ENCODE results near the gene SAV1. TPM values are rescaled to one million over a fixed set of nuclear protein-coding genes. Genes with fewer than 3 reads are reported as not detected.

The SAV1 gene
- total and polyA plus RNA-seq, 2 experiments from 2014 or later, result 74.2 to 82.8 TPM

DNA sequence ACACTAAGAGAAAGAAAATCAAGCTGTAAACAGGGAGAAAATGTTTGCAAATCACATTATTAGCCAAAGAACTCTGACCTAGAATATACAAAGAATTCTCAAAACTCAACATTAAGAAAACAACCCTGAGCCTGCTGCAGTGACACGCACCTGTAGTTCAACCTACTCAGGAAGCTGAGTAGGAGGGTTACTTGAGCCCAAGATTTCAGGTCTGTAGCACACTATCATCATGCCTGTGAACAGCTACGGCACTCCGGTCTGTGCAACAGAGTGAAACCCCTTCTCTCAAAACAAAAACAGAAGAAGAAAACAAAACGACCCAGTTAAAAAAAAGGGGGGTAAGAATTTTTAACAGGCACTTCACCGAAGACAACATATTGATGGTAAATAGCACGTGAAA, 20.8 kb downstream of the SAV1 start:
- no peak for TF ChIP-seq EZH2 (IDR thresholded peaks at IDR 0.05; ENCODE audit: low read depth, unreplicated experiment)
- TF ChIP-seq STAT1 (IDR thresholded peaks at IDR 0.05; ENCODE audit: unreplicated experiment), result no peak
- TF ChIP-seq, protein P1, sequence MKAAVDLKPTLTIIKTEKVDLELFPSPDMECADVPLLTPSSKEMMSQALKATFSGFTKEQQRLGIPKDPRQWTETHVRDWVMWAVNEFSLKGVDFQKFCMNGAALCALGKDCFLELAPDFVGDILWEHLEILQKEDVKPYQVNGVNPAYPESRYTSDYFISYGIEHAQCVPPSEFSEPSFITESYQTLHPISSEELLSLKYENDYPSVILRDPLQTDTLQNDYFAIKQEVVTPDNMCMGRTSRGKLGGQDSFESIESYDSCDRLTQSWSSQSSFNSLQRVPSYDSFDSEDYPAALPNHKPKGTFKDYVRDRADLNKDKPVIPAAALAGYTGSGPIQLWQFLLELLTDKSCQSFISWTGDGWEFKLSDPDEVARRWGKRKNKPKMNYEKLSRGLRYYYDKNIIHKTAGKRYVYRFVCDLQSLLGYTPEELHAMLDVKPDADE (IDR thresholded peaks at IDR 0.05), result no peak
- TF ChIP-seq JUNB (IDR thresholded peaks at IDR 0.05; ENCODE audit: unreplicated experiment), result no peak
- TF ChIP-seq EZH2phosphoT487 (IDR thresholded peaks at IDR 0.05; ENCODE audit: unreplicated experiment), result no peak
- no peak for TF ChIP-seq NANOG (IDR thresholded peaks at IDR 0.05; ENCODE audit: borderline replicate concordance)
- H3K4me1 Mint-ChIP-seq, result peaks cover 14% of the 10 kb centered on the region; the same call in 2 of the 3 replicates
- H3F3A ChIP-seq (replicated peaks; ENCODE audit: low read depth), result no peaks in the 10 kb centered on the region
- peaks cover 19% of the 10 kb centered on the region for H4K20me1 ChIP-seq (replicated peaks; ENCODE audit: insufficient read depth)
- peaks cover 5% of the 10 kb centered on the region for H3K4me1 ChIP-seq (ENCODE audit: insufficient read depth)
- H3K27me3 ChIP-seq (ENCODE audit: insufficient read depth), result no peaks in the 10 kb centered on the region
- peaks cover 100% of the 10 kb centered on the region for H3K79me2 ChIP-seq (replicated peaks; ENCODE audit: insufficient read depth)
- H2AFZ ChIP-seq, result no peak overlapping the region
- ATAC-seq (0 out of 3 replicates have a peak, but pooled peaks have one; percentile 28), DNase-seq (ENCODE audit: low spot score) (no peak)
- no peak overlapping the region for H3K4me3 Mint-ChIP-seq
- H3K27ac ChIP-seq (ENCODE audit: low read depth), result peak overlapping the region; percentile 47; the same call in 1 of the 2 replicates
- H3K4me3 ChIP-seq, result no peak overlapping the region
- H3K36me3 ChIP-seq (ENCODE audit: insufficient read depth), result no peaks in the 10 kb centered on the region
- no peak overlapping the region for H3K4me2 ChIP-seq
- no peaks in the 10 kb centered on the region for H3K9me2 ChIP-seq (ENCODE audit: insufficient read depth)
- H3K9me3 Mint-ChIP-seq, result no peaks in the 10 kb centered on the region
- H3K27ac Mint-ChIP-seq, result peak overlapping the region; percentile 61
- peaks cover 21% of the 10 kb centered on the region; the same call in 2 of the 3 replicates for H3K36me3 Mint-ChIP-seq (ENCODE audit: low read depth)
- no peaks in the 10 kb centered on the region for H3K27me3 Mint-ChIP-seq (ENCODE audit: insufficient read depth, low read depth, poor library complexity)

DNA sequence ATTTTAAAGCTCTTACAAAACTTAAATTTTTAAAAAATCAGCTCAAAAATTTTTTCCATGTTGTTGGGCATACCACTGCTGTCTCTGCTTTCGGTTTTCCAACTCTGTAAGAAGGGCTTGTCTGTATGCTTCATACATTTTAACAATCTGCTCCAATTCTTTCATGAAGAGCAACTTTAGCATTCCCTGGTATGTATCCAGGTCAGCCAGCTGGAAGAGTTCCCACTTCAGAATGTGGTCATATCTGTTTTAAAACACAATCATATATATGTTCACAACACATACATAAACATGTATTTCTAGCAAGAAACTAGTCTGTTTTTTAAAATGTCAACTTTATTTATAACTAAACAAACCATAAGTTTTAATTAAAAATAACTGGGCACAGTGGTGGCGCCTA, 33.0 kb downstream of the SAV1 start:
- Histone ChIP-seq H3K36me3 (ENCODE audit: insufficient read depth) (peaks cover 16% of the 10 kb centered on the region), H3K9me2 (ENCODE audit: insufficient read depth) (no peaks in the 10 kb centered on the region), H3K4me3 (no peak overlapping the region), H3K4me2 (no peak overlapping the region), H3K27ac (ENCODE audit: low read depth) (no peak overlapping the region), H3F3A (replicated peaks; ENCODE audit: low read depth) (no peaks in the 10 kb centered on the region), H3K79me2 (replicated peaks; ENCODE audit: insufficient read depth) (no peaks in the 10 kb centered on the region; the same call in none of the 2 replicates), H3K4me1 (ENCODE audit: insufficient read depth) (peaks cover 5% of the 10 kb centered on the region), H2AFZ (no peak overlapping the region), H4K20me1 (replicated peaks; ENCODE audit: insufficient read depth) (no peaks in the 10 kb centered on the region), H3K27me3 (ENCODE audit: insufficient read depth) (no peaks in the 10 kb centered on the region)
- H3K9me3 Mint-ChIP-seq, result no peaks in the 10 kb centered on the region
- peaks cover 18% of the 10 kb centered on the region; the same call in 2 of the 3 replicates for H3K36me3 Mint-ChIP-seq (ENCODE audit: low read depth)
- H3K27me3 Mint-ChIP-seq (ENCODE audit: insufficient read depth, low read depth, poor library complexity), result peaks cover 2% of the 10 kb centered on the region
- DNase-seq (ENCODE audit: low spot score), result no peak
- TF ChIP-seq JUNB (IDR thresholded peaks at IDR 0.05; ENCODE audit: unreplicated experiment), result no peak
- TF ChIP-seq, protein P2, sequence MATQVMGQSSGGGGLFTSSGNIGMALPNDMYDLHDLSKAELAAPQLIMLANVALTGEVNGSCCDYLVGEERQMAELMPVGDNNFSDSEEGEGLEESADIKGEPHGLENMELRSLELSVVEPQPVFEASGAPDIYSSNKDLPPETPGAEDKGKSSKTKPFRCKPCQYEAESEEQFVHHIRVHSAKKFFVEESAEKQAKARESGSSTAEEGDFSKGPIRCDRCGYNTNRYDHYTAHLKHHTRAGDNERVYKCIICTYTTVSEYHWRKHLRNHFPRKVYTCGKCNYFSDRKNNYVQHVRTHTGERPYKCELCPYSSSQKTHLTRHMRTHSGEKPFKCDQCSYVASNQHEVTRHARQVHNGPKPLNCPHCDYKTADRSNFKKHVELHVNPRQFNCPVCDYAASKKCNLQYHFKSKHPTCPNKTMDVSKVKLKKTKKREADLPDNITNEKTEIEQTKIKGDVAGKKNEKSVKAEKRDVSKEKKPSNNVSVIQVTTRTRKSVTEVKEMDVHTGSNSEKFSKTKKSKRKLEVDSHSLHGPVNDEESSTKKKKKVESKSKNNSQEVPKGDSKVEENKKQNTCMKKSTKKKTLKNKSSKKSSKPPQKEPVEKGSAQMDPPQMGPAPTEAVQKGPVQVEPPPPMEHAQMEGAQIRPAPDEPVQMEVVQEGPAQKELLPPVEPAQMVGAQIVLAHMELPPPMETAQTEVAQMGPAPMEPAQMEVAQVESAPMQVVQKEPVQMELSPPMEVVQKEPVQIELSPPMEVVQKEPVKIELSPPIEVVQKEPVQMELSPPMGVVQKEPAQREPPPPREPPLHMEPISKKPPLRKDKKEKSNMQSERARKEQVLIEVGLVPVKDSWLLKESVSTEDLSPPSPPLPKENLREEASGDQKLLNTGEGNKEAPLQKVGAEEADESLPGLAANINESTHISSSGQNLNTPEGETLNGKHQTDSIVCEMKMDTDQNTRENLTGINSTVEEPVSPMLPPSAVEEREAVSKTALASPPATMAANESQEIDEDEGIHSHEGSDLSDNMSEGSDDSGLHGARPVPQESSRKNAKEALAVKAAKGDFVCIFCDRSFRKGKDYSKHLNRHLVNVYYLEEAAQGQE (IDR thresholded peaks at IDR 0.05; ENCODE audit: unreplicated experiment), result no peak
- ATAC-seq, result no peak
- H3K4me3 Mint-ChIP-seq, result no peak overlapping the region
- H3K4me1 Mint-ChIP-seq, result peaks cover 10% of the 10 kb centered on the region
- H3K27ac Mint-ChIP-seq, result no peak overlapping the region

All from GM23338 (cell line).